Measurements from ENCODE around the gene SECISBP2.

- TF ChIP-seq CTCF (IDR thresholded peaks at IDR 0.05) (no peak), POLR2A (IDR thresholded peaks at IDR 0.05) (no peak)
These were observed 69.0 kb downstream of the SECISBP2 start for GRCh38 chr9:89387197-89387849.
